ENCODE data around the gene NUB1.

The NUB1 gene

DNA sequence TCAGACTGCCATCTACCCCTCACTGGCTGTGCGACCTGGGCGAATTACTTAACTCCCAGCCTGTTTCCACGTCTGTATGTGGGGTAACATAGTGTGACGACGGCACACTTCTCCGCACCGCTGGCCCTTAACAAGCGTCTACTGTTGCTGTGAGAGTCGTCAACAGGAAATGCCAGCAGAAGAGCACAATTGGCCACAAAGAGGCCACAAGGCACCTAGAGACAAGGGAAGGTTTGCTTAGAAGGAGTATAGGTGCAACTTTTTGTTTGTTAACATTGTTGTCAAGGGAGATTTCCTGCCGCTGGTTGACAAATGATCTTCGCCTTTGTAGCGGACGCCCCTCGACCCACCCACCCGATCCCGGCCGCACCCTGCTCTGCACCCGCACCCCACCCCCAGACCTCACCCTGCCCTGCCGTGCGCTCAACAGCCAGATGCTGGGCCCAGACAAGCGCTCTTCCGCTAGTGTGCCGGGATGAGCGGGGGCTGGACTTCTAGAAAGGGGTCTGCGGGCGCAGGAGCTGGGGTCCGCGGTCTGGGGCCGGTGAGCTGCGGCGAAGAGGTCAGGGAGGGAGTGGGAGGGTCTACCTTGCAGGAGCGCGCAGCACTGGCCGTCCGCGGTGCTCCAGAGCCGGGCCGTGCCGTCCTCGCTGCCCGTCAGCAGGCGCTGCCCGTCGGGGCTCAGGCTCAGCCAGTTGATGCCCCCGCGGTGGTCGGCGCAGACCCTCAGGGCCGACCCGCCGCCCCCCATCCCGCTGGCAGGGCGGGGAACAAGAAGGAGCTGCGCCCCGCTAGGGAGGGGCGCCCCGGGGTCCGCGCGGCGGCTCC lies 67.4 kb downstream of the NUB1 start:
- H3K9ac ChIP-seq (ENCODE audit: low read length) = no peak overlapping the region
- H3F3A ChIP-seq (ENCODE audit: insufficient read depth, low read length) = no peaks in the 10 kb centered on the region

DNA sequence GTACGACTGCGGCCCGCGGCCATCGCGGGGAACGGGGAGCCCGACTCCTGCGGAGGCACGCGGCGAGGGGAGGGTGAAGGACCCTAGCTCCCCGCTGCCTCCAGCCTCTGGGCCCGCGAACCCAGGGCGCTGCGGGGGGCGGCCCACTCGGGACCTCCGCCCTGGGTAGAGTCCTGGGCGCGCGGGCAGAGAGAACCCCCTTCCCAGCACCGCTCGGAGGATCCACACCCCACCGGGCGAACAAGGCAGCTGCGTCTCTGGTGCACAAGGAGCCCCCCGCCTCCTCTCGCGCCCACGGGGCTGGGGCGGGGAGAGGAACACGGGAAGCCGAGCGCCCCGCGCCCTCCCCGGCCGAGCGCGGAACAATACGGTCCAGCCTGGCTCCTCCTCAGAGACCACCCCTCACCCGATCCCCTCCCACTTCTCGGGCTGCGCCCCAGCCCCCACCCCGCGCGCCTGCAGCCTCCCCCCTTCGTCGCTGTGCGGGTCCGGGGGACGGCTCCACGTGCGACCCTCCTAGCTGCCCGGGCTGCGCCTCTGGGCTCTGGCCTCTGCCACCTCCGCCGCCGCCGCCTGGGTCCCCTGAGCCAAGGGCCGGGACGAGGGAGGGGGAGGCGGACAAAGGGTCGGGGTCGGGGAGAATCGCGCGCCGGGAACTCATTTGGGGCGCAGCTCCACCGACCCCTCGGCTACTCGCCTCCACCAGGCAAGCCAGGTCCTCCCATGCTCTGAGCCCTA lies 68.2 kb downstream of the NUB1 start, which contains the start of gene WDR86:
Gene WDR86 (minus strand): TSS at position 372 of the 738 bp plus-strand sequence. CDS start 449 bp downstream, outside the sequence.
- H4K20me1 ChIP-seq (ENCODE audit: insufficient read depth, low read length) = no peaks in the 10 kb centered on the region
- H3K79me2 ChIP-seq (ENCODE audit: insufficient read depth, low read length) = no peaks in the 10 kb centered on the region
- TF ChIP-seq EZH2 (IDR thresholded peaks at IDR 0.05; ENCODE audit: borderline replicate concordance, low read length) = no peak
- TF ChIP-seq, protein P1, sequence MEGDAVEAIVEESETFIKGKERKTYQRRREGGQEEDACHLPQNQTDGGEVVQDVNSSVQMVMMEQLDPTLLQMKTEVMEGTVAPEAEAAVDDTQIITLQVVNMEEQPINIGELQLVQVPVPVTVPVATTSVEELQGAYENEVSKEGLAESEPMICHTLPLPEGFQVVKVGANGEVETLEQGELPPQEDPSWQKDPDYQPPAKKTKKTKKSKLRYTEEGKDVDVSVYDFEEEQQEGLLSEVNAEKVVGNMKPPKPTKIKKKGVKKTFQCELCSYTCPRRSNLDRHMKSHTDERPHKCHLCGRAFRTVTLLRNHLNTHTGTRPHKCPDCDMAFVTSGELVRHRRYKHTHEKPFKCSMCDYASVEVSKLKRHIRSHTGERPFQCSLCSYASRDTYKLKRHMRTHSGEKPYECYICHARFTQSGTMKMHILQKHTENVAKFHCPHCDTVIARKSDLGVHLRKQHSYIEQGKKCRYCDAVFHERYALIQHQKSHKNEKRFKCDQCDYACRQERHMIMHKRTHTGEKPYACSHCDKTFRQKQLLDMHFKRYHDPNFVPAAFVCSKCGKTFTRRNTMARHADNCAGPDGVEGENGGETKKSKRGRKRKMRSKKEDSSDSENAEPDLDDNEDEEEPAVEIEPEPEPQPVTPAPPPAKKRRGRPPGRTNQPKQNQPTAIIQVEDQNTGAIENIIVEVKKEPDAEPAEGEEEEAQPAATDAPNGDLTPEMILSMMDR (IDR thresholded peaks at IDR 0.05; ENCODE audit: low read length) = no peak
- peaks cover 13% of the 10 kb centered on the region for H3K4me1 ChIP-seq (ENCODE audit: insufficient read depth, low read length, severe bottlenecking)
- no peak within 1 kb of the TSS for H3K27ac ChIP-seq (ENCODE audit: low read depth, low read length, poor library complexity, severe bottlenecking)
- no peak within 1 kb of the TSS for H3K9ac ChIP-seq (ENCODE audit: low read length)
- no peaks in the 10 kb centered on the region for H3K9me3 ChIP-seq (ENCODE audit: low read length)
- H3K4me2 ChIP-seq (ENCODE audit: low read length) = peak within 1 kb of the TSS; percentile 39; the same call in 1 of the 2 replicates
- no peaks in the 10 kb centered on the region for H3K9me2 ChIP-seq (ENCODE audit: low read depth, low read length)
- H3K36me3 ChIP-seq (ENCODE audit: insufficient read depth, low read length) = no peaks in the 10 kb centered on the region
- no peak within 1 kb of the TSS for H3K4me3 ChIP-seq (ENCODE audit: low read depth, low read length, poor library complexity, severe bottlenecking)
- H3F3A ChIP-seq (ENCODE audit: insufficient read depth, low read length) = no peaks in the 10 kb centered on the region
- H2AFZ ChIP-seq (ENCODE audit: low read length) = no peak within 1 kb of the TSS
- H3K27me3 ChIP-seq (ENCODE audit: insufficient read depth, low read length) = 0 out of 2 replicates have a peak, but pooled peaks cover 2% of the 10 kb centered on the region

More for the DNA sequence above, 67.4 kb downstream of the NUB1 start:
- H3K36me3 ChIP-seq (ENCODE audit: insufficient read depth, low read length) = no peaks in the 10 kb centered on the region
- no peaks in the 10 kb centered on the region for H3K9me3 ChIP-seq (ENCODE audit: low read length)
- H3K27ac ChIP-seq (ENCODE audit: low read depth, low read length, poor library complexity, severe bottlenecking) = no peak overlapping the region
- no peak for TF ChIP-seq EZH2 (IDR thresholded peaks at IDR 0.05; ENCODE audit: borderline replicate concordance, low read length)
- TF ChIP-seq, protein P1 (IDR thresholded peaks at IDR 0.05; ENCODE audit: low read length) = peak; percentile 28; the same call in 1 of the 2 replicates
- H3K4me3 ChIP-seq (ENCODE audit: low read depth, low read length, poor library complexity, severe bottlenecking) = no peak overlapping the region
- H3K79me2 ChIP-seq (ENCODE audit: insufficient read depth, low read length) = no peaks in the 10 kb centered on the region
- H3K4me1 ChIP-seq (ENCODE audit: insufficient read depth, low read length, severe bottlenecking) = peaks cover 21% of the 10 kb centered on the region
- 0 out of 2 replicates have a peak, but pooled peaks cover 2% of the 10 kb centered on the region for H3K27me3 ChIP-seq (ENCODE audit: insufficient read depth, low read length)
- H3K4me2 ChIP-seq (ENCODE audit: low read length) = peak overlapping the region; percentile 39; the same call in 1 of the 2 replicates
- H4K20me1 ChIP-seq (ENCODE audit: insufficient read depth, low read length) = no peaks in the 10 kb centered on the region
- no peaks in the 10 kb centered on the region for H3K9me2 ChIP-seq (ENCODE audit: low read depth, low read length)
- H2AFZ ChIP-seq (ENCODE audit: low read length) = no peak overlapping the region

DNA sequence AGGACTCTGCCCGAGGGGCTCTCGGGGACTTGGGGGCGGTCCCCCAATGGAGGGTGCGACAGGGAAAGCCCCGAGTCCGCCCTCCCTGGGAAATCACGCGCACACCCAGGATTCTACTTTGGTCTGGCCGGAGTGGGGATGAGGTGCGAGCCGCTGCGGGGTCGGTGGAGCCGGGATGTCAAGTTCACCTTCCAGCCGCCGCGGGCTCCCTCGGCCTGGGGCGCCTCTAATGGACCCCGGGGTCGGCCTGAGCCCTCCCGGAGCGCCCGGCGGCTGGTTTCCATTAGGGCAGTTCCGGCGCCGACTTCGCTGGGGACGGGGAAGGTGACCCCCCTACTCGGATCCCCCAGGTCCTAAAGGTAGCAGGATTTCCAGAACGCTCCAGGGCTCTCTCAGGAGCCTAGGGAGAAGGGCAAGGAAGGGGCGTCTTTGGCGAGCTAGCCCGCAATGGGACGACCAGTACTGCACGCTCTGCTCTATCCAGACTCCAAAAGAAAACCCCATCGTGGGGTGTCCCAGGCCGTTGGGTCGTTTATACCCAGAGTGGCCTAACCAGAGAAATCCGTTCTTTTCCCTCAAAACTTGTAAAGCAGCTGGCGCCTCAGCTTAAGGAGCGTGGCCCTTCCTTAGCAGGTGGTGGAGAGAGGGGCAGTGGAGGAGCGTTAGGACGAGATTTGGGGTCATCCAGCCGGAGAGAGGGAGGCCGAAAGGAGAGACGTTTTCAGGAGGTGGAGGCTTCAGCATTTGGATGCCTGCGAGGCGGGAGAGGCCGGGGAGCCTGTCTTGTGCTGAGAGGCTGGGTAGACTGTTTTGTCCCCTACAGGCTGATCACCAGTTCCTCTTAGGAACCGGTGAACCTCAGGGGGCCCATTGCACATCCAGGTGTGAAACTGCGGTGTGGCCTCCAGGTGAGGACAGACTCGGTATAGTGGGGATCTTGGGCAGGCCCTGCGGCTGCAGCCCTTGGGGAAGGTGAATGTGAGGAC lies 69.1 kb downstream of the NUB1 start:
- Histone ChIP-seq H3K9ac (ENCODE audit: low read length) (no peak overlapping the region), H3F3A (ENCODE audit: insufficient read depth, low read length) (no peaks in the 10 kb centered on the region), H3K4me1 (ENCODE audit: insufficient read depth, low read length, severe bottlenecking) (peaks cover 11% of the 10 kb centered on the region), H4K20me1 (ENCODE audit: insufficient read depth, low read length) (no peaks in the 10 kb centered on the region), H3K4me2 (ENCODE audit: low read length) (no peak overlapping the region), H2AFZ (ENCODE audit: low read length) (no peak overlapping the region), H3K4me3 (ENCODE audit: low read depth, low read length, poor library complexity, severe bottlenecking) (no peak overlapping the region), H3K27me3 (ENCODE audit: insufficient read depth, low read length) (0 out of 2 replicates have a peak, but pooled peaks cover 2% of the 10 kb centered on the region), H3K27ac (ENCODE audit: low read depth, low read length, poor library complexity, severe bottlenecking) (no peak overlapping the region), H3K36me3 (ENCODE audit: insufficient read depth, low read length) (no peaks in the 10 kb centered on the region), H3K79me2 (ENCODE audit: insufficient read depth, low read length) (no peaks in the 10 kb centered on the region), H3K9me3 (ENCODE audit: low read length) (no peaks in the 10 kb centered on the region), H3K9me2 (ENCODE audit: low read depth, low read length) (no peaks in the 10 kb centered on the region)
- TF ChIP-seq EZH2 (IDR thresholded peaks at IDR 0.05; ENCODE audit: borderline replicate concordance, low read length) = no peak
- TF ChIP-seq, protein P1 (IDR thresholded peaks at IDR 0.05; ENCODE audit: low read length) = no peak
